Testis (tissue), 3 donors: Measurements from ENCODE around the gene SPSB1. TPM values are rescaled to one million over a fixed set of nuclear protein-coding genes. Genes with fewer than 3 reads are reported as not detected.

Experiments
- DNase-seq: peaks from one replicate; pipeline ENCODE4 v3.0.0-alpha.2; 2019
- H3K27ac ChIP-seq, 2 donors: fragments of 200-600 bp; sonication (generic); one replicate each; pipeline ENCODE4 v1.5.1; 2019
- H3K27me3 ChIP-seq: fragments of 200-600 bp; sonication (generic); one replicate; pipeline ENCODE4 v1.5.1; 2019
- H3K36me3 ChIP-seq: fragments of 200-600 bp; sonication (generic); one replicate; pipeline ENCODE4 v1.5.1; 2017; ENCODE audit warnings: low read depth; ENCODE audit errors: missing control alignments
- H3K4me1 ChIP-seq: fragments of 200-600 bp; sonication (generic); one replicate; pipeline ENCODE4 v1.5.1; 2019
- H3K4me3 ChIP-seq, 2 donors: fragments of 200-600 bp; sonication (generic); one replicate each; pipeline ENCODE4 v1.5.1; 2017 to 2019
- H3K9me3 ChIP-seq: fragments of 200-600 bp; sonication (generic); one replicate; pipeline ENCODE4 v1.5.1; 2017
- CTCF ChIP-seq, 3 experiments: fragments of 450-650 bp in 2 of 3; fragments of 200-600 bp in 1 of 3; sonication (generic) in 1 of 3; IDR thresholded peaks; one replicate each; pipeline ENCODE4 v1.5.1; 2016 to 2019; ENCODE audit warnings: antibody characterized with exemption in 3 of 3, mild to moderate bottlenecking in 2 of 3, moderate library complexity in 1 of 3
- POLR2A ChIP-seq: fragments of 450-650 bp; IDR thresholded peaks from one replicate; pipeline ENCODE4 v1.6.1; 2017; ENCODE audit warnings: antibody characterized with exemption, mild to moderate bottlenecking, moderate library complexity
- WGBS, 2 donors: methylation state at CpG; one replicate each; pipeline ENCODE4 v1.1.5; 2018; 5-methylcytosine and 5-hydroxymethylcytosine counted together
- intact Hi-C: fragments of 100-400 bp; cut with DNase I; formaldehyde crosslinking; loops from one replicate; pipeline ENCODE4 v1.15.1; 2023; ENCODE audit warnings: low total_unique reads
- polyA plus RNA-seq: library from polyadenylated mRNA; stranded (reverse); fragments of 350-450 nt; fragmentation: Illumina TruSeq; extraction: RNeasy Lipid Tissue Mini Kit (QIAGEN cat#74804); gene quantifications from one replicate; pipeline ENCODE4 v1.2.3, GENCODE V29; 2014; ENCODE audit warnings: low read depth, low replicate concordance; ENCODE audit not compliant: insufficient read depth
- total RNA-seq, 2 donors: library from RNA; depleted of rRNA; stranded (reverse); fragments of >200 nt; gene quantifications; one replicate each; pipeline ENCODE4 v1.2.3, GENCODE V29; 2016

SPSB1 gene
- total and polyA plus RNA-seq, 3 donors from 2014 or later = 19.8 to 37.9 (median 30.0) TPM

- no peaks in the 10 kb centered on the region for H3K36me3 ChIP-seq
- no peaks in the 10 kb centered on the region for H3K9me3 ChIP-seq
- H3K4me1 ChIP-seq = peaks cover 7% of the 10 kb centered on the region
- TF ChIP-seq POLR2A (no peak), CTCF (IDR thresholded peaks at IDR 0.05) (no peak)
- H3K4me3 ChIP-seq = no peak overlapping the region
- H3K27ac ChIP-seq = no peak overlapping the region
- H3K27me3 ChIP-seq = no peaks in the 10 kb centered on the region
- no peak for DNase-seq
- WGBS, 2 donors = 95 to 97% methylated on average over 10 to 15 of the region's 15 CpGs
- intact Hi-C loops = no loop called here
These were observed 108.4 kb downstream of the SPSB1 start for GRCh38 chr1:9401080-9401453.

GRCh38 chr1:9402256-9402616, 109.5 kb downstream of the SPSB1 start:
- intact Hi-C loops = no loop called here
- WGBS, 2 donors = 74 to 78% methylated on average over 7 of the region's 7 CpGs

GRCh38 chr1:9402717-9403225, 110.1 kb downstream of the SPSB1 start:
- WGBS, 2 donors = 87 to 94% methylated on average over 13 of the region's 13 CpGs
- peaks cover 7% of the 10 kb centered on the region for H3K4me1 ChIP-seq
- no peaks in the 10 kb centered on the region for H3K36me3 ChIP-seq
- no peaks in the 10 kb centered on the region for H3K9me3 ChIP-seq
- no peak for TF ChIP-seq CTCF (IDR thresholded peaks at IDR 0.05)
- no peak for TF ChIP-seq POLR2A
- DNase-seq = no peak
- no peaks in the 10 kb centered on the region for H3K27me3 ChIP-seq
- no peak overlapping the region for H3K27ac ChIP-seq
- no peak overlapping the region for H3K4me3 ChIP-seq
- intact Hi-C loops = no loop called here

More at GRCh38 chr1:9402256-9402616, 109.5 kb downstream of the SPSB1 start:
- Histone ChIP-seq H3K9me3 (no peaks in the 10 kb centered on the region), H3K4me3 (no peak overlapping the region), H3K27ac (no peak overlapping the region), H3K4me1 (peaks cover 7% of the 10 kb centered on the region), H3K27me3 (no peaks in the 10 kb centered on the region), H3K36me3 (no peaks in the 10 kb centered on the region)
- TF ChIP-seq POLR2A (no peak), CTCF (IDR thresholded peaks at IDR 0.05) (no peak)
- DNase-seq = no peak

GRCh38 chr1:9404117-9404914, 111.6 kb downstream of the SPSB1 start:
- intact Hi-C loops = no loop called here
- 89 to 90% methylated on average over 14 to 15 of the region's 15 CpGs for WGBS, 2 donors

More at GRCh38 chr1:9404117-9404914, 111.6 kb downstream of the SPSB1 start:
- H3K27ac ChIP-seq = no peak overlapping the region
- H3K36me3 ChIP-seq = no peaks in the 10 kb centered on the region
- H3K9me3 ChIP-seq = no peaks in the 10 kb centered on the region
- H3K4me3 ChIP-seq = no peak overlapping the region
- no peaks in the 10 kb centered on the region for H3K27me3 ChIP-seq
- peaks cover 7% of the 10 kb centered on the region for H3K4me1 ChIP-seq
- no peak for DNase-seq
- no peak for TF ChIP-seq POLR2A
- TF ChIP-seq CTCF (IDR thresholded peaks at IDR 0.05) = no peak
